ENCODE measurements around the gene SLC12A9.

The SLC12A9 gene

DNA sequence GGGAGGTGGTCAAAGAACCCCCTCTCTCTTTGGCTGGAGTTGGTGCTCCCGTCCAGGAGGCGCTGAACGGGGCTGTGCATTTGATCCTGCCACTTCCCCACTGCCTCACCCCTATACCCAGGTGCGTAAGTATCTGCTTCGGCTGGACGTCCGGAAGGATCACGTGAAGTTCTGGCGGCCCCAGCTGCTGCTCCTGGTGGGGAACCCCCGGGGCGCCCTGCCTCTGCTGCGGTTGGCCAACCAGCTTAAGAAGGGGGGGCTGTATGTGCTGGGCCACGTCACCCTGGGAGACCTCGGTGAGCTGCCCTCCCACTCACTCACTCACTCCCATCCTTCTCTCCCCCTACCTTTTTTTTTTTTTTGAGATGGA, 9.1 kb downstream of the SLC12A9 start:
- no peak for DNase-seq (ENCODE audit: low spot score)

DNA sequence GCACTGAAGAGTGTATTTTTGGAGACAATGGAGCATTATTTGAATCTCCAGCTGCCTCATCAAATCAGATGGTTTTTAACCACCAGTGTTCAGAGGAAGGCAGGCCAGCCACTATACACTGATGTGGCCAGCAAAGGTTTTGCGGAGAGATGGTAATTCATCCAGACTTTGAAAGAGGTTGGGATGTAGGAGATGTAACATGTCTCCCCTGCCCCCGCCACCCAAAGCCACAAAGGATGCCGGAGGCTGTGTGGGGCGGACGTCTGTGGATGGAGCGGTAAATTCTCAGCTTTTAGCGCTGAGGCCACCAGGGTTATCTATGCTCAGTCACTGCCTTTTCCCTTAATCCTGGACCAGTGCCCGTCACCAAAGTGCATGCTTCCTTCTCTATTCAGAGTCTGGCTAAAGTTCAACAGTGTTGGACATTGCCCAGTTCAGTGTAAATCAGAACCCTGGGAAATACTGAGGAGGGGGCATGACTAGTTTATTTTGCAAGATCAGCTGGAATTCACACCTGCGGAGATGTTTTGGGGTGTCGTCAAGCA, 11.0 kb downstream of the SLC12A9 start:
- DNase-seq (ENCODE audit: low spot score) = no peak

DNA sequence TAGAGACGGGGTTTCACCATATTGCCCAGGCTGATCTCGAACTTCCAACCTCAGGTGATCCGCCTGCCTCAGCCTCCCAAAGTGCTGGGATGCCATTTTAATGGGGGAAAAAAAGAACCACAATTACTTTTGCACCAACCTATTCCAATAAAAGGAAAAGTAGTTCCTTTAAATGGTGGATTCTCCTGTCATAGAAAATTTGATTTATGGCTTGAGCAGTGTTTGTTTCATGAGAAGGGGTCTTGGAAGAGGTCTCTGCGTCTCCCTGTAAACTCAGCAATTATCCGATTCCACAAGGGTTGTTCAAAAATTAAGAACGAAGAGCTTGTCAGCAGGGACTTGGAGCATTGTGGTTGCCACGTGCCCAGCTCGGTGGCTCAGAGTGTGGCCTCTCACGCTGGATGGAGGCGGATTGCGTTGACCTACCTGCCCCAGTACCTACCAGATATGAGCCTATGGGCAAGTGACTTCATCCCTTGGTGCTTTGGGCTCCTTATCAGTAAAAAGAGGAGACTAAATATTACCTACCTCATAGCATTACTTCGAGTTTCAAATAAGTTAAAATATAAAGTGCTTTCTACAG, 11.8 kb downstream of the SLC12A9 start:
- peak; percentile 12 for DNase-seq (ENCODE audit: low spot score)

DNA sequence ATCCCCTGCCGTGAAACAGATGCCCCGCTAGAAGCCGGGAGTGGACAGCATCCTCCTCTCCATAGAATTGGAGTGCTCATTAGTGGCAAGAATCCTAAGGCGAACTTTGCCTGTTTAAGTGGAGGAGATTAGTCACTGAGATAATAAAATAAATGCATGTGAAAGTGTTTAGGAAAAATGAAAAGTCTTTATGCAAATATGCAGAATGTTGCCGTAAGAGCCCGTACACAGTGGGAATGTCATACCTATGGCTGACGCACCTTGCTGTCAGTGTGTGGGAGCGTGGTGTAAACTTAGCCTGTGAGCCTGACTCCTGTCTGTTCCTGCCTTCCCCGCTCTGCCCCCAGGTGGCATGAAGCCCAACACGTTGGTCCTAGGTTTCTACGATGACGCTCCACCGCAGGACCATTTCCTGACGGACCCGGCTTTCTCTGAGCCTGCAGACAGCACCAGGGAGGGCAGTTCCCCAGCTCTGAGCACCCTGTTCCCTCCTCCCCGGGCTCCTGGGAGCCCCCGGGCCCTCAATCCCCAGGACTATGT, 12.9 kb downstream of the SLC12A9 start:
- DNase-seq (ENCODE audit: low spot score) = no peak

DNA sequence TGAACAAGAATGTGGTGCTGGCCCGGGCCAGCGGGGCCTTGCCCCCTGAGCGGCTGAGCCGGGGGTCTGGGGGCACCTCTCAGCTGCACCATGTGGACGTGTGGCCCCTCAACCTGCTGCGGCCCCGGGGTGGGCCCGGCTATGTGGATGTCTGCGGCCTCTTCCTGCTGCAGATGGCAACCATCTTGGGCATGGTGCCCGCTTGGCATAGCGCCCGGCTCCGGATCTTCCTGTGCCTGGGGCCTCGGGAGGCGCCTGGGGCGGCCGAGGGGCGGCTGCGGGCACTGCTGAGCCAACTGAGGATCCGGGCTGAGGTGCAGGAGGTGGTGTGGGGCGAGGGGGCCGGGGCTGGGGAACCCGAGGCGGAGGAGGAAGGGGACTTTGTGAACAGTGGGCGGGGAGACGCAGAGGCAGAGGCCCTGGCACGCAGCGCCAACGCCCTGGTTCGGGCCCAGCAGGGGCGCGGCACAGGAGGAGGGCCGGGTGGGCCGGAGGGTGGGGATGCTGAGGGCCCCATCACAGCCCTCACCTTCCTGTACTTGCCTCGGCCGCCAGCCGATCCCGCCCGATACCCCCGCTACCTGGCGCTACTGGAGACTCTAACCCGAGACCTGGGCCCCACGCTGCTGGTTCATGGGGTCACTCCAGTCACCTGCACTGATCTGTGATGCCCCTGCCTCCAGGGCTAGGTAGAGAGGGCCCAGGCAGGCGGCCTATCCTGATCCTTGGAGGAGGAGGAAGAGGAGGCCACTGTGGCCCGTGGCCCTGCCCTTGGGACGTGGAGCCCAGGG, 13.6 kb downstream of the SLC12A9 start:
- no peak for DNase-seq (ENCODE audit: low spot score)

DNA sequence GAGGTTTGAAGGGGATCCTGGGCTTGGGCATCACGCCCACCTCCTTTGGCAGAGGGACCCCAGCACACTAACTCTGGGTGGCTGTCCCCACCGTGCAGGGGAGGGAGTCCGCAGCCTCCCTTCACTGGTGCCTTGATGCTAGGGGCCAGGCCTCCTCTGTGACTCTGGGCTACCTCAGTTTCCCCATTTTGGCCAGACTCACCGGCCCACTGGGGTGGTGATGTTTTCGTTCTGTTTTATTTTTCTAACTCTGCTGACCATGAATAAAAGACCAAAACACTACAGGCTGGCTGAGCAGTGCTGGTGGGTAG, 14.2 kb downstream of the SLC12A9 start:
- DNase-seq (ENCODE audit: low spot score) = no peak

DNA sequence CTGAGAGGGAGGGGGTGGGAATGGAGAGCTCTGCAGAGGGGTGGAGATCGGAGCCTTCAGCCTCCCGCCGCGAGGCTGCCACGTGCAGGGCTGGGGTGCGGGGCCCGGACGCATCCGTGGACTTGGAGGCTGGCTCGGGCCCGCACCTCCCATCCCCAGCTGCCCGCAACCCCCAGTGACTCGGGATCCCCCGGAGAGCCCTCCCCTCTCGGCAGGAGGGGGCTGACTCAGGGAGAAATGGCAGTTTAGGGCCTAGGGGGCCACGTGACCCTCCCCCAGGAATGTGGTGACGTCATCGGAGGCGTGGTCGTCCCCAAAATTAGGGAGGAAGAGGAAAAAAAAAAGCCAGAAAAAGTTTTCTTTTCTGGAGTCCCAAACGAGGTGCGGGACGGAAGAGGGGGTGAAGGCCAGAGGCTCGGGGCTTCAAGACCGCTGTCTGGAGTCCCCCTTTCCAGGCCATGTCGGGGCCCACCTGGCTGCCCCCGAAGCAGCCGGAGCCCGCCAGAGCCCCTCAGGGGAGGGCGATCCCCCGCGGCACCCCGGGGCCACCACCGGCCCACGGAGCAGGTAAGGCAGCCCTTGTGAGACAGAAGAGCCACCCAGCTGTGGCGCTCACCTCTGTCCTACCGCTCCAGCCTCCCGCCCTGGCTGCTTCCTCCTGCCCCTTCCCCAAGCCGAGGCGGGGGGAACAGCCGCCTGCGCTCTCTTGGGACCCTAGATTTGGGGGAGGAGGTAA, 14.7 kb downstream of the SLC12A9 start, which contains the start of gene TRIP6:
Gene TRIP6 (plus strand): TSS at position 348 of the 736 bp plus-strand sequence. CDS start 111 bp downstream, at position 459.
- DNase-seq (ENCODE audit: low spot score) = no peak

DNA sequence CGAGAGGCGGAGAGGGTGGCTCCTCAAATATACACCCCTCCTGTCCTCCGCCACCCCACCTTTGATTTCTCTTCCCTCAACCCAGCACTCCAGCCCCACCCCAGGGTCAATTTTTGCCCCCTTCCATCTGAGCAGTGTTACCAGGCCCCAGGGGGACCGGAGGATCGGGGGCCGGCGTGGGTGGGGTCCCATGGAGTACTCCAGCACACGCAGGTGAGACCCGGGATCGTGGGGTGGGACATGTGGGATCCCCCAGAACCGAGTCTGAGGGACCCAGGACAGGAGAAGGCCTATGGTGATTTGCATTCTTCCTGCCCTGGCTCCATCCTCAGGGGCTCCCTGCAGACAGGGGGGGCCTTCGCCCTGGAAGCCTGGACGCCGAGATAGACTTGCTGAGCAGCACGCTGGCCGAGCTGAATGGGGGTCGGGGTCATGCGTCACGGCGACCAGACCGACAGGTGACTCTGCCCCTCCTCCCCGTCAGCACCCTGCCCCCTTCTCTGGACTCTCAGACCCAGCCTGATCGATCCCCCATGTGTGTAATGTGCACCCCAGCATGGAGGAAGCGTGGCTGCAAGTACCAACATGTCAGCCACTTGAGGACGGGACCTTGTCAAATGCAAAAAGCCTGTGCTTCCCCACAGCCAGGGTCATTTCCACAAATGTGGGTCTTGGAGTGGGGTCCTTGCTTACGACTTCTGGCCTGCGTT, 15.4 kb downstream of the SLC12A9 start:
- no peak for DNase-seq (ENCODE audit: low spot score)

DNA sequence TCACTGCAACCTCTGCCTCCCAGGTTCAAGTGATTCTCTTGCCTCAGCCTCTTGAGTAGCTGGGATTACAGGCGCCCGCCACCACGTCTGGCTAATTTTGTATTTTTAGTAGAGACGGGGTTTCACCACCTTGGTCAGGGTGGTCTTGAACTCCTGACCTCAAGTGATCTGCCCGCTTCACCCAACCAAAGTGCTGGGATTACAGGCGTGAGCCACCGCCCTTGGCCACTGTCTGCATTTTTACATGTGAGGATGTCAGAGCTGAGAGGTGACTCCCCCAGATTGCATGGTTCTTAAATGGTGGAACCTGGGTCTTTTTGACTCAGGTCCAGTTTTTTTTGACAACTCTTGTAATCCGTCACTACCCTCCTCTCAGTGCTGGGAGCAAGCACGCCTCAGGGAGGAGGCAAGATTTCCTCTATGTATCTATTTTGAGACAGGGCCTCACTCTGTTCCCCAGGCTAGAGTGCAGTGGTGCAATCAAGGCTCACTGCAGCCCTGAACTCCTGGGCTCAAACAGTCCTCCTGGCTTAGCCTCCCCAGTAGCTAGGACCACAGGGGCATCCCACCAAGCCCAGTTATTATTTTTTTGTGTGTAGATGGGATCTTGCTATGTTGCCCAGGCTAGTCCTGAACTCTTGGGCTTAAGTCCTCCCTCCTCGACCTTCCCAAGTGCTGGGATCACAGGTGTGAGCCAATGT, 21.2 kb downstream of the SLC12A9 start:
- no peak for DNase-seq (ENCODE audit: low spot score)

DNA sequence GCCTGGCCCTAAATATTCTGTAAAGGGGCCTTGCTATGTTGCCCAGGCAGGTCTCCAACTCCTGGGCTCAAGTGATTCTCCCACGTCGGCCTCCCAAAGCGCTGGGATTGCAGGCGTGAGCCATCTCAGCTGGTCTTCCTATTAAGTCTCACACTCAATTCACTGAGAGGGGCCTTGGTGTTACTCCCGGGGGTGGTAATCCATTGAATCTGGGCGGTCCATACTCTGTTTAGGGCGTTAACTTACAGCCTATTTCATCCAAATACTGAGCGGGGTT, 21.7 kb downstream of the SLC12A9 start:
- no peak for DNase-seq (ENCODE audit: low spot score)

DNA sequence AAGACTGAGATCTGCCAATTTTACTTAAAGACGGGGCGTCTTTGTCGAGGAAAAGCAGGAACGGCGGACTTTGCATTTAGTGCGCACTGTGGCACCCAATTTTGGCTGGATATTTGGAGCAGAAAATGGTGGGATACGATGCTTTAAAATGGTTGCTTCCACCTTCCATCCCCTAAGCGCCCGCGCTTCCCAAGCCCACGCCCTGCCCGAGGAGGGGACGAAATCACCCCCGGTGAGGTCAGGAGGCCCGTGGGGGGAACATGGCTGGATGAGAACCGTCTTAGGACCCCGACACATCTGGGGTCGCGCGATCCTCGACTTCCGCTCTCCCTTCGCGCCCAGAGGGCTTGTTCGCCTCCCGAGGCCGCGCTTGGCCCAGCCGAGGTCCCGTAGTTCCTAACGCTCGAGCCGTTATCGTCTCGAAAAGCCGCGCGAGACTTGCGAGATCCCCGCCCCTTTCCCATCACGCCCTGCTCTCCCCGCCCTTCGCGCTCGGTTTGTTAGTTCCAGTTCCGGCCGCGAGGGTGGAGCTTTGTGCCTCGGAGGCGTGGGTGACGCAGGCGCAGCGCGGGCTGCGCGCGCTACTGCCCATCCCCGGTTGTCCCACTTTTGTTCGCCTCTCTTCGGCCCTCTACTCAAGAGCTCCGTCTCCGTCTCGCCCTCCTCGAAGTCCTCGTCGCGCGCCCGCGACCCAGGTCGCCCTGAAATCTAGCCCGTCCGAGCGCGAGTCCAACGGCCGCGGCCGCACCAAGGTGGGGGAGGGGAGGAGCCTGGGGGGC, 22.3 kb downstream of the SLC12A9 start, which contains the start of gene SRRT:
Gene SRRT (plus strand): TSS at position 527 of the 779 bp plus-strand sequence. CDS start 488 bp downstream, outside the sequence.
- DNase-seq (ENCODE audit: low spot score) = peak; percentile 97

DNA sequence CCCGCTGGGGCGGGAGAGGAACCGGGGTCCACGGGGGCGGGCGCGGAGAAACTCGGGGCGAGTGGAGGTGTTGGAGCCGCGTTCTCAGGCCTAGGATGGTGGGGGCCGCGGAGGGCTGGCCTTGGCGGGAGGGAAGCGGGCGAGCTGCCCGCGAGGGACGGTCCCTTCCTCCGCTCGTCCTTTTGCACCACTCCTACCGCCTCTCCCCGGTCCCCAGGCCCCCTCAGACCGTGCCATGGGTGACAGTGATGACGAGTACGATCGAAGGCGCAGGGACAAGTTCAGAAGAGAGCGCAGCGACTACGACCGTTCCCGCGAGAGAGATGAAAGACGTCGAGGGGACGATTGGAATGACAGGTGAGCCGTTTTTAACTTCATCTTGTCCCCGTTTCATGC, 22.8 kb downstream of the SLC12A9 start:
- DNase-seq (ENCODE audit: low spot score) = peak; percentile 59

DNA sequence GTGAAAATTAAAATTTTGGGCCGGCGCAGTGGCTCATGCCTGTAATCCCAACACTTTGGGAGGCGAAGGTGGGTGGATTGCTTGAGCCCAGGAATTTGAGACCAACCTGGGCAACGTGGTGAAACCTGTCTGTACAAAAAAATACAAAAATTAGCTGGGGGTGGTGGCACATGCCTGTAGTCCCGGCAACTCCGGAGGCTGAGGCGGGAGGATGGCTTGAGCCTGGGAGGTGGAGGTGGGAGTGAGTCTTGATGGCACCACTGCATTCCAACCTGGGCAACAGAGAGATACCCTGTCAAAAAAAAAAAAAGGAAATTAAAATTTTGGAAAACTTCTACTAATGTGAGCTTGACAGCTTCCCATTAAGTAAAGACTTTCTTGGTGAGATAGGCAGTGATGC, 25.5 kb downstream of the SLC12A9 start:
- no peak for DNase-seq (ENCODE audit: low spot score)

DNA sequence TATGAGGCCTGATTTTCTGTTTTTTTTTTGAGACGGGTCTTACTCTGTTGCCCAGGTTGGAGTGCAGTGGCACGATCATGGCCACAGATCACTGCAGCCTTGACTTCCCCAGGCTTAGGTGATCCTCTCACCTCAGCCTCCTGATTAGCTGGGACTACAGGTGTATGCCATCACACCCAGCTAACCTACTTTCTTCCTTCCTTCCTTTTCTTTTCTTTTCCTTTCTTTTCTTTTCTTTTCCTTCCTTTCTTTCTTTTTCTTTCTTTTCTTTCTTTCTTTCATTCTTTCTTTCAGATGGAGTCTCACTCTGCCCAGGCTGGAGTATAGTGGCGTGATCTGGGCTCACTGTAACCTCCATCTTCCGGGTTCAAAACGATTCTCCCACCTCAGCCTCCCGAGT, 26.2 kb downstream of the SLC12A9 start:
- DNase-seq (ENCODE audit: low spot score) = no peak

DNA sequence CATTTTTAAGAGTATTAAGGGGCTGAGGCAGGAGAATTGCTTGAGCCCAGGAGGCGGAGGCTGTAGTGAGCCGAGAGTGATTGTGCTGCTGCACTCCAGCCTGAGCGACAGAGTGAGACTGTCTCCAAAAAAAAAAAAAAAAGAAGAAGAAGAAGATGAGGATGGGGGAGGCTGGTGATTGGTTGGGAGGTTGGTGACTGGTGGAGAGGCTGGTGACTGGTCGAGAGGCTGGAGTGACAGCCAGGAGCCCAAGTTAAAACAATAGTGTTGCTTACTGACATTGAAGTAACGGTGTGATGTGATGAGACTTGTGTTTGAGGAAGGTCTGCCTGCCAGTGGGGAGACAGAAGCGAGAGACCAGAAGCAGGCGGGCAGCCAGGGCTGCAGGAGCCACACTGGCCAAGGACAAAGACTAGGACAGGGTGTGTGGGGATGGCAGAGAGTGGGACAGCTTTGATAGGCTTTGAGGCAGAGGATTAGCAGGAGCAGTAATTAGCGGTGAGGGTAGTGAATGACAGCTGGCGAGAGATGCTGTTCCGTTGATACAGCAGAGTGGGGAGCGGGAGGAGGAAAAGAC, 27.3 kb downstream of the SLC12A9 start:
- DNase-seq (ENCODE audit: low spot score) = peak; percentile 86

DNA sequence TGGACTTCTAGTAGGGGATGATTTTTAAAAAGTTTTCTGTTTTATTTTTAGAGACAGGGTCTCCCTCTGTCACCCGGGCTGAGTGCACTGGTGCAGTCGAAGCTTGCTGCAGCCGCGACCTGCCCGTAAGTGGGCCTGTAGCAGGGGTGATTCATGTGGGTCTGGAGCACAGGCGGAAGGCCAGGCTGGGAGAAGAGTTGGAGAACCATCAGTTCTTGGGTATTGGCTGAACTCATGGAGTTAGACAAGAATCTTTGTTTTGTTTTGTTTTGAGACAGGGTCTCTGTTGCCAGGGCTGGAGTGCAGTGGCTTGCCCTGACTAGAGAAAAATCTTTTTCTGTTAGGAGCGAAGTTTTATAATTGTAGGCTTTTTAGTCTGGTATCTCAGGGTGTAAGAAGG, 28.1 kb downstream of the SLC12A9 start:
- DNase-seq (ENCODE audit: low spot score) = no peak

DNA sequence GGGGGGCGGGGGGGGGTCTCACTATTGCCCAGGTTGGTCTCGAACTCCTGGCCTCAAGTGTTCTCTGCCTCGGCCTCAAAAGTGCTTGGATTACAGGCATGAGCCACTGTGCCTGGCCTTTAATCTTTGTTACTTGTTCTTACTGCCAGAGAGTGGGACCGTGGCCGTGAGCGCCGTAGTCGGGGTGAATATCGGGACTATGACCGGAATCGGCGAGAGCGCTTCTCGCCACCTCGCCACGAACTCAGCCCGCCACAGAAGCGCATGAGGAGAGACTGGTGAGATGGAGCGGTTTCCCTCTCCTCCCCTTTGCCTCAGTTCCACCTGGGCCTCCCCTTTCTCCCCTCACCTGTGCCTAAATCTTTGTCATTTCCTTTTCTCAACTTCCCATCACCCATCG, 28.6 kb downstream of the SLC12A9 start:
- no peak for DNase-seq (ENCODE audit: low spot score)

DNA sequence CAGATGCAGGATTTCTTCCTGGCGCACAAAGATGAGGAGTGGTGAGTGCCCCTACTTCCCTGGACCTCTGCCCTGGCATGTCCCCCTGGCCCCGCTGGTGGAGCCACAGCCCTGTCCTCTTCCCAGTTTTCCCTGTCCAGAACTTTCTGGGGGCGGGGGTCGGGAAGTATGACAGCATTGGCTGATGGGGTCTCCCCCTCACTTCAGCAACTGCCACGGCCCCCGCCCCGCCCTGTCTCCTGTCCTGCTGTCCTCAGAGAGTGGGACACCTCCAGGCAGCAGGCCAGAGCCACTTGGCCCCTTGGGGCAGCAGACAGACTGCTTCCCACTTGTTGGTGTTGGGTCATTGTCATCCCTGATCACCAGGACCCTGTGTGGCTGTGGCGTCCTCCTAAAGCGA, 29.7 kb downstream of the SLC12A9 start:
- DNase-seq (ENCODE audit: low spot score) = no peak

DNA sequence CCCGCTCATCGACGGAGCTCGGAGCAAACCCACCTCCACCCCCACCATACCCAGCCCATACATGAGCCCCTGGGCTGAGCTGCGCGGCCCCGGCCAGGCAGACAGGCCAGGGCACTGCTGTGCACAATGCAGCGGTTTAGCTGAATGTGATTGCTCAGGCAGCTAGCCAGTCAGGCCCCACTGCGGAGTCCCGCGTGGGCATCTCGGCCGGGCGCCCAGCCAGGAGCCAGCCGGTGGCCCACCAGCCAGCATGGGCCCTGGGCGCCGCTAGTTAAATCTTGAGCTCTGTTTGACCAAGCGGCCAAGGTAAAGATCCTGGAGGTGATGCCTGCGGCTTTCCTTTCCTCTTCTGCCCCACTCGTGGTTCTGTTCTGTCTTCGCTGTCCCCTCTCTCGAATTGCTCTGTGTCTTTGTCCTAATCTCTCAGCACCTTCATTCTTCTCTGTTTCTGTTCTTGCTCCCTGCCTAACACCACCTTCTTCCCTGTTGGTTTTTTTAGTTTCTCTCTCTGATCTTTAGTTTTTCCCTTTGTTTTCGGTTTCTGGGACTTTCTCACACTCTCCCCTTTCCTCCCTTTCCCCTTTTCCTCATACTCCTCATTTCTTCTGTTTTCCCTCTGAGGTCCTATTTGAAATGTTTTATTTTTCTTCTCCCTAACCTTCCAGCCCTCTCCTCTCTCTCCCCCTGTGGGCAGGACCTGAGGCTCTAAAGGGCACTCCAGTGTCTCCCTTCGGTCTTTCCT, 30.4 kb downstream of the SLC12A9 start:
- DNase-seq (ENCODE audit: low spot score) = peak; percentile 15
